Measurements from ENCODE around the gene ZCCHC18.

GRCh38 chrX:104108955-104109354 lies 3.4 kb upstream of the ZCCHC18 start:
- TF ChIP-seq CTCF (IDR thresholded peaks at IDR 0.05) (no peak), EZH2 (IDR thresholded peaks at IDR 0.05; ENCODE audit: borderline replicate concordance, insufficient read depth, low read depth, low read length, poor library complexity, severe bottlenecking) (no peak)
